NCI-H446 treated with DMSO at 0.1 percent for 48 hours (cell line): ENCODE data around the gene KDM5D.

Experiments used
- DNase-seq: peaks from one replicate; lab custom pipeline; 2025; lab: John Stamatoyannopoulos, UW

The KDM5D gene

DNA sequence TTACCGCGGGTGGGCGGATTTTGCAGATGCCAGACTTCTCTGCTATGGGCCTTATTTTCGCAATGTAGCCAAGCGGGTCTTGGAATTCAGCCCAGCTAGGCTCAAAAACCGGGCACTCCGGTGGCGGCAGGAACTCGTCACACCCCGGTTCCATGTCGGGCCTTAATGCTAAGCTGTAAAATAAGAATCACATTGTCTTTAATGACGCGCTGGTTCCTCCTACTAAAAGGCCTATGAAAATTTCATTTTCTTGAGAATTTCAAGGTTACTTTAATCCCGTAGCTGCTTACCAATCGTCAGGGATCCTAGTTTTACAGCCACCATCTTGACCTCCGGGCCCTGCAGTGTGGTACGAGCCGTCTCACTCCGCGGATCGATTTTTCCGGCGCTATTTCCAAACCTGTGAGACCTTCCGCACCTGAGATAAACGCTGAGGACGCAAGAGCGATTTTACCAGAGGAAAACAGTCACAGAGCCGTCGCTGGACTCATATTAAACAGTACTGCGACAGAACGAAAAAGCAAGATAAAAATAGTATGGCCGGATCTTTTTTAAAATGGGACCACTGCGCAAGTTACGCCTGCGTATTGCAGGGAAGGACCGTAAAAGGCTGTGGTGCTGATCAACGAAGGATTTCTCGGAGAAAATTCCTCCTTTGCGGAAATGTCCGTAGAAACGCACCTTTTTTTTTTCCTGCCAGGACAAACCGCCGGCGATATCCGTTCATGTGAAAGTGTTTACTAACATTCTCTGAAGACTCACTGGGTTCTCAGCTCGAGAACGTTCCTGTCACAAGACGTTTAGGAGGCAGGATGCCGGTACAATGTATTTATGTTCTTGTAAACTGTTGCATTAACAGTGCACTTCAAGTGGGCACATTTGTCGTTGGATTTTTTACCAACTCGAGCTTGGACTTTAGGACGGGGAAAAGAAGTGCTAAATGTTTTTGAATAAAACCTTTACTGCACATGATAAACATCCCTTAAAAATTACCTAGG, at the start of gene KDM5D:
Gene KDM5D (minus strand): TSS at position 346 of the 998 bp plus-strand sequence. CDS start 192 bp downstream, at position 154.
- peak; percentile 11 for DNase-seq

DNA sequence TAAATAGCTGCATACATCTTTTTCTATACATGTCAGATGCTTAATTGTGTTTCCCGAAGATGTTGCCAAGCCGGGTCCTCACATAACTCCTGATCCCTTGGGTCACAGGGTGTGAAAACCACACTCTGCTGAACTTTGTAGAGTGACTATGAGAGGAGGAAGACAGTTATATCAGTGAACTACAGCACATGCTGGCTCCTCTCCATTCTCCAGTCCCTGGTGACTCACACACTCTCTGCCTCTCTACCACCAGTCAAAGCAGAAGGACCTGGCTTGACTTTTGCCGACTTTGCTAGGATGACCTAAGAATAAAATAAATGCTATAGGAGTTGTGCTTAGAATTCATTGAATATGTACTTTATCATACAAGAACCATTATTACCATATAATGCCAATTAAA, 23.8 kb upstream of the KDM5D start:
- DNase-seq, result no peak

DNA sequence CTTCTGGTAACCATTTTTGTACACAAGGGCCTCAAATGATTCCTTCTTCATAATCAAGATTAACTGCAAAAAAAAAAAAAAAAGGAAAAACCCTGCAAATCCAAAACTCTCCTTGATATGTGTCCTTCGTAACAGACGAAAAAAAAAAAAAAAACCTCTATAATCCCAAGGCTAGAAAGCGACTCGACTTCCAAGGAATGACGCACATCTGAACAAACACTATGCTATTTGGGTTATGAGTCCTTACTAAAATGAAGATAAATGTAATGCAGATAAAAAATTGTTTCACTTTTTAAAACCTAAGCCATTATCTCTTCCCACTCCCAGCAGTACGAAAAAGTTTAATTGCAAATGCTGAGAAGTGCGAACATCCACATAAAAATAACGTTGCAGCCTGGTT, 1.2 kb downstream of the KDM5D start:
- DNase-seq, result no peak

DNA sequence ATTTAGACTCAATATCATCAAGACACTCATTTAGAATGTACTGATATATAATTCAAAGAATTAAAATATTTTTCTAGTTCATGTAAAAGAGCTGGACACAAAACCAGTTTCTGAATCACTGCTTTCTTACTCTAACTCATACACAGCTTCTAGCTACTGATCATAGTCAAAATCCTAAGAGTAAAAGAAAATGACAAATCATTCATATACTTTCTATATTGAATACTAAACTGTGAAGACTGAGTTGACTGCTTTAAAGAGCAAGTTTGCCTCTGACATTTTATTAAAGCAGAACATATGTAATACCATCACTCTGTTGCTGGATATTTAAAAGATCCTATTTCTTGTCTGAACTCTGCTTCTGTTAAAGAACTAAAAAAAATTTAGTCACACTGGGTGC, 2.4 kb downstream of the KDM5D start:
- DNase-seq, result no peak

DNA sequence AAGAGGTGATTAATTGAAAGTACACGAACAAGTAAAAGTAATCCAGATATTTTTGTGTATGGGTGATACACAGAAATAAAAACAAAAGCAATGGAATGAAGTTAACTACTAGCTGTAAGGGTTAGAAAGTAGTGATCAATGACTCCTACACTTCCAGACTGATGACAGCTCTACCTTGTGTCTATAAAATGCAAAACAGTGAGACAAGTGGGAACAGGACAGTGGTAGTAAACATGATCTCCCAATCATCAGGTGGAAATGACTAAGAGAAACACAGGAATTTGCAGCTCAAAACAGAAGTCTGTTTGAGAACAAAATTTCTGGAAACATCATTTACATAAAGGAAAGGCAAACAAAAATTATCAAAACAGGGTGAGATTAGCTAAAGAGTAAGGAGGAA, 10.1 kb downstream of the KDM5D start:
- no peak for DNase-seq

DNA sequence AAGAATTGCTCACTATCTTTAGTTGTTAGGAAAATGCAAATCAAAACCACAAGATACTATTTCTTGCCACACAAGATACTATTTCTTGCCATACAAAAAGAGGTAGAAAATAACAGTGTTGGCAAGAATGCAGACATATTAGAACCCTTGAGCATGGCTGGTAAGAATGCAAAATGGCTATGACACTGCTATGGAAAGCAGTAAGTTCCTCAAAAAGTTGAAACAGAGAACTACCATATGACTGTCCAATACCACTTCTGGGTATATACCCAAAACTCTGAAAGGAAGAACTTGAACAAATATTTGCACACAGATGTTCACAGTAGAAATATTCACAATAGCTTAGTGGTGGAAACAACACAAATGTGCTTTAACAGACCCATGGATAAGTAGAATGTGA, 26.6 kb downstream of the KDM5D start:
- DNase-seq, result no peak

DNA sequence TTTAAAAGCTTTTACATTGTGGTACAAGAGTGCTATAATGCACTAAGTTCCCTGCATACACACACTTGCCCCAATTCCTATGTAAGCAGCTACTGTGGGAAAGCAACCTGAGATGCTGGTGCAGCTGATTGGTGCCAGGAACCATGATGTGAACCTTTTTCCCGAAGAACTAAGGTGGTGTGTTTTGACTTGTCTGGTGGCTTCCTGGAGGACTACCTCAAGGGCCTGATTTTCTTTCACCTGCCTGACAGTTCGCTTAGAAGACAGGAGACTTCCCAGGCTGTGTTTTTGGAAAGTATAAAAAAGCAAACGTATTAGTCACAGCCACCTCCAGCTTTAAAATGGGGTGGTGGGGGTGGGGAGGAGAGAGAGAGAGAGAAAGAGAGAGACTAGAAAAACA, 27.4 kb downstream of the KDM5D start:
- no peak for DNase-seq

DNA sequence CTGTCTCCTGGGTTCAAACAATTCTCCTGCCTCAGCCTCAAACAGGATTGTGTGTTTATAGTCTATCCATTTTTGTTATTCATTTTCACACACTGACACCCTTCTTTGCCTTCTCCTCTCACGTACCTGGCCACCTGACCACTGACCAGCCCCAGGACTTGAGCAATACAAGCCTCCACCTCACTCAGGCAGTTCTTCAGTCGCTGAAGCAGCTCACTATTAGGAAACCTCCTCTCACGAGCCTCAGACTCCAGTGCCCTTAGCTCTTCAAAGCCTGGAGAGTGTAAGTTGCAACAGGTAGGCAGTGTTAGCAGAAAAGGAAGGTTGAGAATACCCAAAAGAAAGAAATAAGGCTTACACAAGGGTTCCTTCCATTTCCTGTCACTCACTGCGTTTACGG, 29.3 kb downstream of the KDM5D start:
- DNase-seq, result no peak

DNA sequence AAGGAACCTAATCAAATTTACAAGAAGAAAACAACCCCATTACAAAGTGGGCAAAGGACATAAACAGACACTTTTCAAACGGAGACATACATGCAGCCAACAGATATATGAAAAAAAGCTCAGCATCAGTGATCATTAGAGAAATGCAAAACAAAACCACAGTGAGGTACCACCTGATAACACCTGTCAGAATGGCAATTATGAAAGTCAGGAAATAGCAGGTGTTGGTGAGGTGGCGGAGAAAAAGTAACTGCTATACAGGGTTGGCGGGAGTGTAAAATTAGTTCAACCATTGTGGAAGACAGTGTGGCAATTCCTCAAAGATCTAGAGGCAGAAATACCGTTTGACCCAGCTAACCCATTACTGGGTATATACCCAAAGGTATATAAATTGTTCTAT, 31.1 kb downstream of the KDM5D start:
- no peak for DNase-seq

DNA sequence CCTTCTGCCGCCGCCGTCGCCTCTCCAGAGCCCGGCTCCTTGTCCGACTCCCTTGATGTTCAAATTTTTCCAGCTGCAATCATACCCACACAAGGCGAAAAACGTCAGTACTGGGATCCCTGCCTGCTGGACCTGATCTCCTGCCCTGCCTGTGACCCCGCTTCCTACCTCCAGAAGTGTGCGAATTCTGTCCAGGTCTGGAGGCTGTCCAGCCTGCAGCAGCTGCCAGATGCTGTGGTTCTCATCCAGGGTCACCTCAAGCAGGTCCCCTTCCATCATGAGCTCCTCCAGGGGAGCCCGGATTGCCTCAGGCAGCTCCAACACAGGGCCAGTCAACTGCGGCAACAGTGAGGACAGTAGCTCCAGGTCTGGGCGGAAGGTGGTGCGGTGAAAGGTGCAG, 38.3 kb downstream of the KDM5D start:
- no peak for DNase-seq

DNA sequence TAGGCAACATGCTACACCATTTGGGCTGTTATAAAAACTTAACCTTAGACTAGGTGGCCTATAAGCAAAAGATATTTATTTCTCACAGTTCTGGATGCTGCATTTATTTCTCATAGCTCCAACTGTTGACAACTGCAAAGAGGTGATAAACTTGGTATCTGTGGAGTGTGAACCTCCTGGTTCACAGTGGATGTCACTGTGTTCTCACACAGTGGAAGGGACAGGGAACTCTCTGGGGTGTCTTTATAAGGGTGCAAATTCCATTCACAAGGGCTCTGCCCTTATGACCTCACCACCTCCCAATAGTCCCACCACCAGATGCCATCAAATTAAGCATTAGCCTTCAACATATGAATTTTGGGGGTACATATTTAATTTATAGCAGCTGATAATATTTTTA, 46.0 kb downstream of the KDM5D start:
- DNase-seq, result no peak

DNA sequence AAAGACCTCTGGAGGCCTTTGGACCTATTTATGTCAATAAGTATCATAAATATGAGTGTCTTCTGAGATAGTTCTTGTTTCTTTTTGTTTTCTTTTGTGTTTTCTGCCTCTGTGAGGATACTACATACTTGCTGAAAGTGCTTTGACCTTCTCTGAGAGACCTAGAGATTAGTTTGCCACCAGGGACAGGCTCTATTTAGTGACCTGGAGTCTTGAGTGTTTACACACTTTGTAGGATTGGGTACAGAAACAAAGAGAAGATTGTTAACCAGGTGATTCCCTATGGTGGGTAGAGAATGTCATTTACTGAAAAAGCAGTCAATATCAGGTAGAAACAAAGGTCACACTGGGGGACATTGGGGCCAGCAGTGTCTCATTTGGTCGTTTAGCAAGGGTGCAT, 63.7 kb downstream of the KDM5D start:
- no peak for DNase-seq
